Skin epidermis (tissue), 12 donors: ENCODE data around the gene ZNF689.
A peak's percentile ranks its signal among the peaks of the same experiment; 100 is the strongest.

ENCODE experiments used
- H3K27ac ChIP-seq, 21 experiments: fragments of 200-600 bp; sonication (generic) in 11 of 21; one replicate each; pipeline ENCODE4 v1.5.0; 2020; ENCODE audit warnings: mild to moderate bottlenecking in 3 of 21, inconsistent platforms in 2 of 21, moderate library complexity in 2 of 21
- H3K4me3 ChIP-seq, 7 experiments: fragments of 200-600 bp; sonication (generic) in 2 of 7; one replicate each; pipeline ENCODE4 v1.5.0; 2020; ENCODE audit warnings: inconsistent platforms in 2 of 7, mild to moderate bottlenecking in 2 of 7, moderate library complexity in 1 of 7

Gene ZNF689

GRCh38 chr16:30609926-30610839 lies at the start of gene ZNF689:
ZNF689 (minus strand) TSS chr16:30610389; CDS start chr16:30610041, 348 bp downstream.
- H3K4me3 ChIP-seq = peak within 1 kb of the TSS; percentile 68 to 95 (median 79)

GRCh38 chr16:30658731-30659506 lies 48.7 kb upstream of the ZNF689 start:
- Histone ChIP-seq H3K4me3 (peak overlapping the region; percentile 56 to 96 (median 85)), H3K27ac (peak overlapping the region; percentile 93 to 100 (median 99))

More at GRCh38 chr16:30609926-30610839, at the start of gene ZNF689:
- peak within 1 kb of the TSS; percentile 91 to 100 (median 97) for H3K27ac ChIP-seq

GRCh38 chr16:30657866-30658730 lies 47.9 kb upstream of the ZNF689 start, which contains the start of gene FBRS:
FBRS (plus strand) TSS chr16:30658431; CDS start chr16:30659519, 1,088 bp downstream.
- peak within 1 kb of the TSS; percentile 56 to 96 (median 85) for H3K4me3 ChIP-seq
- H3K27ac ChIP-seq = peak within 1 kb of the TSS; percentile 93 to 100 (median 99)

- Histone ChIP-seq H3K27ac (peak overlapping the region in 20 of 21 experiments; percentile 59 to 100 (median 85)), H3K4me3 (peak overlapping the region; percentile 17 to 96 (median 34))
These were observed 47.0 kb upstream of the ZNF689 start for GRCh38 chr16:30656974-30657865.

GRCh38 chr16:30656388-30656787 lies 46.2 kb upstream of the ZNF689 start:
- H3K4me3 ChIP-seq = no peak overlapping the region
- peak overlapping the region in 14 of 21 experiments; percentile 70 to 100 (median 96) for H3K27ac ChIP-seq

- Histone ChIP-seq H3K4me3 (no peak overlapping the region), H3K27ac (no peak overlapping the region)
These were observed 45.7 kb upstream of the ZNF689 start for GRCh38 chr16:30655815-30656347.

GRCh38 chr16:30654856-30655255 lies 44.7 kb upstream of the ZNF689 start:
- Histone ChIP-seq H3K4me3 (no peak overlapping the region), H3K27ac (no peak overlapping the region)

- no peak overlapping the region for H3K4me3 ChIP-seq
- H3K27ac ChIP-seq = peak overlapping the region in 3 of 21 experiments; percentile 8 to 90 (median 14)
These were observed 42.5 kb upstream of the ZNF689 start for GRCh38 chr16:30652718-30653117.

GRCh38 chr16:30652005-30652296 lies 41.8 kb upstream of the ZNF689 start:
- H3K4me3 ChIP-seq = peak overlapping the region; percentile 62 to 92 (median 78)
- H3K27ac ChIP-seq = peak overlapping the region in 19 of 21 experiments; percentile 72 to 98 (median 90)

GRCh38 chr16:30651124-30652004 lies 41.2 kb upstream of the ZNF689 start:
- Histone ChIP-seq H3K4me3 (peak overlapping the region; percentile 62 to 92 (median 78)), H3K27ac (peak overlapping the region; percentile 56 to 98 (median 89))

- H3K4me3 ChIP-seq = peak within 1 kb of the TSS; percentile 62 to 92 (median 78)
These were observed 40.4 kb upstream of the ZNF689 start, which contains the start of gene PRR14 for GRCh38 chr16:30650369-30651123. PRR14 (plus strand) TSS chr16:30650960; CDS start chr16:30651646, 686 bp downstream.

GRCh38 chr16:30649725-30650368 lies 39.7 kb upstream of the ZNF689 start:
- H3K27ac ChIP-seq = peak overlapping the region; percentile 56 to 98 (median 89)
- H3K4me3 ChIP-seq = peak overlapping the region; percentile 26 to 92 (median 67)

More at GRCh38 chr16:30650369-30651123, 40.4 kb upstream of the ZNF689 start, which contains the start of gene PRR14:
- peak within 1 kb of the TSS; percentile 56 to 98 (median 89) for H3K27ac ChIP-seq

GRCh38 chr16:30647274-30647571 lies 37.0 kb upstream of the ZNF689 start:
- Histone ChIP-seq H3K4me3 (no peak overlapping the region), H3K27ac (no peak overlapping the region)

- no peak overlapping the region for H3K4me3 ChIP-seq
These were observed 35.5 kb upstream of the ZNF689 start for GRCh38 chr16:30645727-30646126.

GRCh38 chr16:30644334-30644830 lies 34.2 kb upstream of the ZNF689 start:
- Histone ChIP-seq H3K27ac (no peak overlapping the region), H3K4me3 (no peak overlapping the region)

More at GRCh38 chr16:30645727-30646126, 35.5 kb upstream of the ZNF689 start:
- H3K27ac ChIP-seq = no peak overlapping the region
